HepG2 (cell line): ENCODE data around the gene PLP1. TPM values are rescaled to one million over a fixed set of nuclear protein-coding genes. Genes with fewer than 3 reads are reported as not detected.

Experiments used
- ATAC-seq: fragments of 200-7000 bp; cut with Tn5 transposase; 3 replicates; pipeline ENCODE4 v1.9.1; 2020; ENCODE audit warnings: mild to moderate bottlenecking, moderate library complexity
- BruUV-seq: library from RNA; stranded (reverse); fragments of 400-500 nt; replicated peaks from 2 replicates; lab custom pipeline; 2021; lab: Mats Ljungman, UMichigan
- CTCF ChIA-PET: fragments of 300-600 bp; formaldehyde crosslinking; extraction: SDS; loops from one replicate; lab custom pipeline; 2021; ENCODE audit warnings: low total read pairs, inconsistent platforms, low intra/inter-chr PET ratio; lab: Yijun Ruan, JAX
- POLR2A ChIA-PET: fragments of 350-600 bp; sonication (Branson Sonifier 250); formaldehyde crosslinking; loops from one replicate; lab custom pipeline; 2020; ENCODE audit warnings: antibody characterized with exemption, inconsistent platforms; lab: Yijun Ruan, JAX
- DNase-seq: peaks from one replicate; pipeline ENCODE4 v3.0.0-alpha.2; 2015; ENCODE audit warnings: low spot score
- FAIRE-seq: peaks from 3 replicates; lab custom pipeline; 2011; peaks lifted over from hg19 to GRCh38; lab: Jason Lieb, UNC
- H2AFZ ChIP-seq: one replicate; pipeline ENCODE4 v1.6.1; 2011; ENCODE audit warnings: low read length, inconsistent platforms
- H3K27ac ChIP-seq: fragments of 300-600 bp; 3 replicates; pipeline ENCODE4 v1.8.0; 2011; ENCODE audit warnings: mixed run types, mild to moderate bottlenecking, mixed read lengths, low read length, inconsistent platforms; ENCODE audit not compliant: insufficient read depth; ENCODE audit errors: extremely low read length
- H3K27me3 ChIP-seq, 2 experiments: fragments of 200-600 bp in 1 of 2; 2 replicates in 1 of 2; 3 replicates in 1 of 2; pipeline versions ENCODE4 v1.6.0 to v1.8.0; 2011; ENCODE audit warnings: low read length in 2 of 2, mild to moderate bottlenecking in 2 of 2, moderate library complexity in 2 of 2, inconsistent platforms in 1 of 2; ENCODE audit not compliant: insufficient read depth in 2 of 2, control insufficient read depth in 1 of 2
- H3K36me3 ChIP-seq, 2 experiments: fragments of 200-600 bp in 1 of 2; replicated peaks in 1 of 2; 2 replicates in 1 of 2; 3 replicates in 1 of 2; pipeline versions ENCODE4 v1.5.1 to v1.8.0; 2011; ENCODE audit warnings: low read length in 2 of 2, inconsistent platforms in 1 of 2; ENCODE audit not compliant: insufficient read depth in 2 of 2, control insufficient read depth in 1 of 2
- H3K4me1 ChIP-seq: 2 replicates; pipeline ENCODE4 v1.5.1; 2012; ENCODE audit warnings: low read length, inconsistent platforms; ENCODE audit not compliant: insufficient read depth
- H3K4me2 ChIP-seq: 2 replicates; pipeline ENCODE4 v1.6.0; 2011; ENCODE audit warnings: low read depth, low read length, inconsistent platforms
- H3K4me3 ChIP-seq, 3 experiments: fragments of 200-600 bp in 1 of 3; sonication (generic), shearing (Covaris generic) in 1 of 3; replicated peaks in 1 of 3; 2 replicates each; pipeline ENCODE4 v1.5.1; 2011 to 2016; ENCODE audit warnings: low read length in 3 of 3, inconsistent platforms in 2 of 3, low read depth in 2 of 3, mild to moderate bottlenecking in 2 of 3, control low read depth in 1 of 3, mixed read lengths in 1 of 3; ENCODE audit not compliant: insufficient read depth in 1 of 3
- H3K79me2 ChIP-seq: one replicate; pipeline ENCODE4 v1.6.1; 2011; ENCODE audit warnings: low read length, inconsistent platforms; ENCODE audit not compliant: insufficient read depth
- H3K9ac ChIP-seq: 2 replicates; pipeline ENCODE4 v1.6.0; 2011; ENCODE audit warnings: mild to moderate bottlenecking, low read depth, low read length, inconsistent platforms; ENCODE audit not compliant: insufficient read depth
- H3K9me3 ChIP-seq: 2 replicates; pipeline ENCODE4 v1.5.1; 2012; ENCODE audit warnings: mild to moderate bottlenecking, low read length
- H4K20me1 ChIP-seq: 2 replicates; pipeline ENCODE4 v1.6.0; 2011; ENCODE audit warnings: inconsistent platforms, mild to moderate bottlenecking, low read length, moderate library complexity; ENCODE audit not compliant: insufficient read depth
- GABPB1 ChIP-seq: IDR thresholded peaks from 2 replicates; pipeline ENCODE4 v1.6.1; 2016; ENCODE audit warnings: mild to moderate bottlenecking, missing genetic modification reagents, moderate library complexity, missing compliant biosample characterization
- HIVEP1 ChIP-seq: sonication (generic); formaldehyde crosslinking; IDR thresholded peaks from 2 replicates; pipeline ENCODE4 v1.4.0; 2020; ENCODE audit warnings: mild to moderate bottlenecking, missing genetic modification reagents
- MEF2D ChIP-seq: sonication (generic); formaldehyde crosslinking; IDR thresholded peaks from 2 replicates; pipeline ENCODE4 v1.5.1; 2020; ENCODE audit warnings: mild to moderate bottlenecking, missing genetic modification reagents
- SP2 ChIP-seq: sonication (generic); formaldehyde crosslinking; IDR thresholded peaks from 2 replicates; pipeline ENCODE4 v1.5.1; 2020; ENCODE audit warnings: mild to moderate bottlenecking, missing genetic modification reagents
- STAT5B ChIP-seq: sonication (generic); formaldehyde crosslinking; IDR thresholded peaks from 2 replicates; pipeline ENCODE4 v1.4.0; 2020; ENCODE audit warnings: missing genetic modification reagents
- ZNF296 ChIP-seq: sonication (generic); formaldehyde crosslinking; conservative IDR thresholded peaks from 2 replicates; pipeline ENCODE4 v1.5.0; 2020; ENCODE audit warnings: mild to moderate bottlenecking, missing genetic modification reagents
- ZNF703 ChIP-seq: sonication (generic); formaldehyde crosslinking; IDR thresholded peaks from 2 replicates; pipeline ENCODE4 v1.5.1; 2020; ENCODE audit warnings: missing genetic modification reagents, mild to moderate bottlenecking, moderate library complexity, borderline replicate concordance
- WGBS: methylation state at CpG from one replicate; pipeline ENCODE4 v1.1.6; 2017; ENCODE audit warnings: low lambda C conversion rate; 5-methylcytosine and 5-hydroxymethylcytosine counted together
- in situ Hi-C: cut with HindIII; loops from 2 replicates; pipeline ENCODE4 v1.10.0; 2017; ENCODE audit warnings: low pct_unique_long_range_greater_than_20kb; ENCODE audit not compliant: extremely low pct_ligation_motif_present
- intact Hi-C: fragments of 100-400 bp; cut with micrococcal nuclease; formaldehyde crosslinking; loops from one replicate; pipeline ENCODE4 v1.10.0; 2022; ENCODE audit not compliant: unreplicated experiment
- polyA plus RNA-seq, 8 experiments: library from polyadenylated mRNA; depleted of rRNA in 3 of 8; stranded (reverse) in 7 of 8; unstranded in 1 of 8; fragments of >200 nt; fragmentation: Illumina TruSeq in 4 of 8; extraction: Trizol in 4 of 8; gene quantifications; 2 replicates each; pipeline versions ENCODE4 v1.2.1 to v1.2.3, GENCODE V29; 2011 to 2016; ENCODE audit warnings: low read depth in 4 of 8, missing spikeins in 1 of 8, mixed read lengths in 1 of 8; ENCODE audit not compliant: insufficient read depth in 1 of 8
- total RNA-seq, 5 experiments: library from RNA; depleted of rRNA; stranded (reverse); fragments of >200 nt; fragmentation: Illumina TruSeq; extraction: Trizol; gene quantifications; 2 replicates each; pipeline ENCODE4 v1.2.3, GENCODE V29; 2016; ENCODE audit warnings: low read depth in 1 of 5
- TF ChIP-seq, protein P1 (sequence below): sonication (generic); formaldehyde crosslinking; IDR thresholded peaks from 2 replicates; pipeline ENCODE4 v1.4.0; 2020; ENCODE audit warnings: mild to moderate bottlenecking, missing genetic modification reagents
- TF ChIP-seq, protein P2 (sequence below): sonication (generic); formaldehyde crosslinking; IDR thresholded peaks from 2 replicates; pipeline ENCODE4 v1.4.0; 2020; ENCODE audit warnings: missing genetic modification reagents; ENCODE audit errors: not compliant biosample characterization
- TF ChIP-seq, protein P3 (sequence below): sonication (generic); formaldehyde crosslinking; IDR thresholded peaks from 2 replicates; pipeline ENCODE4 v1.4.0; 2020; ENCODE audit warnings: missing genetic modification reagents, borderline replicate concordance
- TF ChIP-seq, protein P4 (sequence below): sonication (generic); formaldehyde crosslinking; conservative IDR thresholded peaks from 2 replicates; pipeline ENCODE4 v1.4.0; 2020; ENCODE audit warnings: missing genetic modification reagents

The PLP1 gene
- total and polyA plus RNA-seq, 2 of the 13 experiments (the other 11 are each of a cell fraction or from before 2014, with no cell fraction given) = 0.15 to 0.27 TPM

DNA sequence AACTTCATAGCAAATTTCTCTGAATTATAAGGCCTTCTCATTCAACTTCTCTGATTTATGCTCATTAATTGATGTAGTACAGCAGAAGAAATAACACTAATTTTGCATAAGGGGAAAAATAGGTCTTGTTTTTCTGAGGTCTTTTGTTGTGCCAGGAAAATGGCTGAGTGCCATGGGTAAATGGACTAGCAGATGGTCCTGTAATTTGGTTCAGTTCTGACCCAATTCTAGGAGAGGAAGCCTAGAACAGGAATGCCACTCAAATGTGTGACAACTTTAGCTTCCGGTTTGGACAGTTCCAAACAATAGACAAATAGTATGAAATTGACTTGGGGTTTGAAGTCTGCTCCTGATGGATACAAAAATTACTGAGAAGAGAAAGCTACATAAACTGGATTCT lies 49.2 kb downstream of the PLP1 start:
- no peak overlapping the region for H3K4me2 ChIP-seq
- peaks cover 0 to 1% of the 10 kb centered on the region in 2 experiments; a peak in 2 of 5 replicates for H3K27me3 ChIP-seq
- BruUV-seq = no TSS peak
- in situ Hi-C loops = loop anchor here (25.0 kb wide), 2 partner anchors 111 to 286 kb away; partner anchors contain the start of gene ZCCHC18
- WGBS = 93% methylated on average over 1 of the region's 1 CpG
- no peaks in the 10 kb centered on the region for H3K9me3 ChIP-seq
- no peak overlapping the region for H3K9ac ChIP-seq
- no peak for FAIRE-seq
- H3K4me3 ChIP-seq = no peak overlapping the region
- H4K20me1 ChIP-seq = no peaks in the 10 kb centered on the region
- no peaks in the 10 kb centered on the region for H3K79me2 ChIP-seq
- CTCF ChIA-PET = no interaction called here
- H3K36me3 ChIP-seq = no peaks in the 10 kb centered on the region
- DNase-seq = no peak
- H2AFZ ChIP-seq = no peak overlapping the region
- POLR2A ChIA-PET = no interaction called here
- no peaks in the 10 kb centered on the region for H3K4me1 ChIP-seq
- intact Hi-C loops = no loop called here
- ATAC-seq = no peak
- no peak overlapping the region for H3K27ac ChIP-seq
- TF ChIP-seq ZNF703 = no peak
- no peak for TF ChIP-seq MEF2D (CRISPR knock-in tag)
- TF ChIP-seq, protein P1, sequence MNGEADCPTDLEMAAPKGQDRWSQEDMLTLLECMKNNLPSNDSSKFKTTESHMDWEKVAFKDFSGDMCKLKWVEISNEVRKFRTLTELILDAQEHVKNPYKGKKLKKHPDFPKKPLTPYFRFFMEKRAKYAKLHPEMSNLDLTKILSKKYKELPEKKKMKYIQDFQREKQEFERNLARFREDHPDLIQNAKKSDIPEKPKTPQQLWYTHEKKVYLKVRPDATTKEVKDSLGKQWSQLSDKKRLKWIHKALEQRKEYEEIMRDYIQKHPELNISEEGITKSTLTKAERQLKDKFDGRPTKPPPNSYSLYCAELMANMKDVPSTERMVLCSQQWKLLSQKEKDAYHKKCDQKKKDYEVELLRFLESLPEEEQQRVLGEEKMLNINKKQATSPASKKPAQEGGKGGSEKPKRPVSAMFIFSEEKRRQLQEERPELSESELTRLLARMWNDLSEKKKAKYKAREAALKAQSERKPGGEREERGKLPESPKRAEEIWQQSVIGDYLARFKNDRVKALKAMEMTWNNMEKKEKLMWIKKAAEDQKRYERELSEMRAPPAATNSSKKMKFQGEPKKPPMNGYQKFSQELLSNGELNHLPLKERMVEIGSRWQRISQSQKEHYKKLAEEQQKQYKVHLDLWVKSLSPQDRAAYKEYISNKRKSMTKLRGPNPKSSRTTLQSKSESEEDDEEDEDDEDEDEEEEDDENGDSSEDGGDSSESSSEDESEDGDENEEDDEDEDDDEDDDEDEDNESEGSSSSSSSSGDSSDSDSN = no peak
- TF ChIP-seq, protein P2, sequence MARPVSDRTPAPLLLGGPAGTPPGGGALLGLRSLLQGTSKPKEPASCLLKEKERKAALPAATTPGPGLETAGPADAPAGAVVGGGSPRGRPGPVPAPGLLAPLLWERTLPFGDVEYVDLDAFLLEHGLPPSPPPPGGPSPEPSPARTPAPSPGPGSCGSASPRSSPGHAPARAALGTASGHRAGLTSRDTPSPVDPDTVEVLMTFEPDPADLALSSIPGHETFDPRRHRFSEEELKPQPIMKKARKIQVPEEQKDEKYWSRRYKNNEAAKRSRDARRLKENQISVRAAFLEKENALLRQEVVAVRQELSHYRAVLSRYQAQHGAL (CRISPR knock-in tag) = no peak
- TF ChIP-seq STAT5B (CRISPR knock-in tag) = no peak
- TF ChIP-seq SP2 (CRISPR knock-in tag) = no peak
- TF ChIP-seq, protein P3, sequence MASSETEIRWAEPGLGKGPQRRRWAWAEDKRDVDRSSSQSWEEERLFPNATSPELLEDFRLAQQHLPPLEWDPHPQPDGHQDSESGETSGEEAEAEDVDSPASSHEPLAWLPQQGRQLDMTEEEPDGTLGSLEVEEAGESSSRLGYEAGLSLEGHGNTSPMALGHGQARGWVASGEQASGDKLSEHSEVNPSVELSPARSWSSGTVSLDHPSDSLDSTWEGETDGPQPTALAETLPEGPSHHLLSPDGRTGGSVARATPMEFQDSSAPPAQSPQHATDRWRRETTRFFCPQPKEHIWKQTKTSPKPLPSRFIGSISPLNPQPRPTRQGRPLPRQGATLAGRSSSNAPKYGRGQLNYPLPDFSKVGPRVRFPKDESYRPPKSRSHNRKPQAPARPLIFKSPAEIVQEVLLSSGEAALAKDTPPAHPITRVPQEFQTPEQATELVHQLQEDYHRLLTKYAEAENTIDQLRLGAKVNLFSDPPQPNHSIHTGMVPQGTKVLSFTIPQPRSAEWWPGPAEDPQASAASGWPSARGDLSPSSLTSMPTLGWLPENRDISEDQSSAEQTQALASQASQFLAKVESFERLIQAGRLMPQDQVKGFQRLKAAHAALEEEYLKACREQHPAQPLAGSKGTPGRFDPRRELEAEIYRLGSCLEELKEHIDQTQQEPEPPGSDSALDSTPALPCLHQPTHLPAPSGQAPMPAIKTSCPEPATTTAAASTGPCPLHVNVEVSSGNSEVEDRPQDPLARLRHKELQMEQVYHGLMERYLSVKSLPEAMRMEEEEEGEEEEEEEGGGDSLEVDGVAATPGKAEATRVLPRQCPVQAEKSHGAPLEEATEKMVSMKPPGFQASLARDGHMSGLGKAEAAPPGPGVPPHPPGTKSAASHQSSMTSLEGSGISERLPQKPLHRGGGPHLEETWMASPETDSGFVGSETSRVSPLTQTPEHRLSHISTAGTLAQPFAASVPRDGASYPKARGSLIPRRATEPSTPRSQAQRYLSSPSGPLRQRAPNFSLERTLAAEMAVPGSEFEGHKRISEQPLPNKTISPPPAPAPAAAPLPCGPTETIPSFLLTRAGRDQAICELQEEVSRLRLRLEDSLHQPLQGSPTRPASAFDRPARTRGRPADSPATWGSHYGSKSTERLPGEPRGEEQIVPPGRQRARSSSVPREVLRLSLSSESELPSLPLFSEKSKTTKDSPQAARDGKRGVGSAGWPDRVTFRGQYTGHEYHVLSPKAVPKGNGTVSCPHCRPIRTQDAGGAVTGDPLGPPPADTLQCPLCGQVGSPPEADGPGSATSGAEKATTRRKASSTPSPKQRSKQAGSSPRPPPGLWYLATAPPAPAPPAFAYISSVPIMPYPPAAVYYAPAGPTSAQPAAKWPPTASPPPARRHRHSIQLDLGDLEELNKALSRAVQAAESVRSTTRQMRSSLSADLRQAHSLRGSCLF (CRISPR knock-in tag) = no peak
- TF ChIP-seq, protein P4, sequence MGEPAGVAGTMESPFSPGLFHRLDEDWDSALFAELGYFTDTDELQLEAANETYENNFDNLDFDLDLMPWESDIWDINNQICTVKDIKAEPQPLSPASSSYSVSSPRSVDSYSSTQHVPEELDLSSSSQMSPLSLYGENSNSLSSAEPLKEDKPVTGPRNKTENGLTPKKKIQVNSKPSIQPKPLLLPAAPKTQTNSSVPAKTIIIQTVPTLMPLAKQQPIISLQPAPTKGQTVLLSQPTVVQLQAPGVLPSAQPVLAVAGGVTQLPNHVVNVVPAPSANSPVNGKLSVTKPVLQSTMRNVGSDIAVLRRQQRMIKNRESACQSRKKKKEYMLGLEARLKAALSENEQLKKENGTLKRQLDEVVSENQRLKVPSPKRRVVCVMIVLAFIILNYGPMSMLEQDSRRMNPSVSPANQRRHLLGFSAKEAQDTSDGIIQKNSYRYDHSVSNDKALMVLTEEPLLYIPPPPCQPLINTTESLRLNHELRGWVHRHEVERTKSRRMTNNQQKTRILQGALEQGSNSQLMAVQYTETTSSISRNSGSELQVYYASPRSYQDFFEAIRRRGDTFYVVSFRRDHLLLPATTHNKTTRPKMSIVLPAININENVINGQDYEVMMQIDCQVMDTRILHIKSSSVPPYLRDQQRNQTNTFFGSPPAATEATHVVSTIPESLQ (CRISPR knock-in tag) = no peak
- TF ChIP-seq HIVEP1 = no peak
- TF ChIP-seq GABPB1 = no peak
- no peak for TF ChIP-seq ZNF296
